Midbrain (tissue), 1 donor: ENCODE data around the gene MRPL9.
A peak's percentile ranks its signal among the peaks of the same experiment; 100 is the strongest.

Experiments
- DNase-seq: peaks from one replicate; lab custom pipeline; 2025; lab: John Stamatoyannopoulos, UW

MRPL9 gene

DNA sequence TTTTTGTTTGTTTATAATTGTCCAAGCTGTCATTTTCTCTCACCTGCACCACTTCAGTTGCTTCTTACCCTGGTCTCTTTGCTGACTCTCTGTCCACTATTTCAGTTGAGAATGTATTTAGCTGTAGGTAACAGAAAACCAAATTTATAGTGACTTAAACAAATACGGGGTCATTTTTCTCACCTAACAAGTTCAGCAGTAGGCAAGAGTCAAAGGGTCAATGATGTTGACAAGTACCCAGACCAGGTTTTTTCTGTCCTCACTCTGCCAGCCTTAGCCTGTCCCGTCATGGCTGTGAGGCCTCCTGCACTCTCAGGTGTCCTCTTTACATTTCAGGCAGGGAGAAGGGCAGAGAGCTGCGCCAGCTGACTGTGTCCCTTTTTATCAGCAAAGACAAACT, 30.2 kb downstream of the MRPL9 start:
- DNase-seq: no peak

- no peak for DNase-seq
Measured at GRCh38 chr1:151729966-151730291, 33.4 kb downstream of the MRPL9 start.

GRCh38 chr1:151729157-151729965, 33.9 kb downstream of the MRPL9 start:
- DNase-seq: no peak

GRCh38 chr1:151728151-151729054, 34.9 kb downstream of the MRPL9 start:
- peak; percentile 36 for DNase-seq

GRCh38 chr1:151723726-151724370, 39.4 kb downstream of the MRPL9 start:
- no peak for DNase-seq

- no peak for DNase-seq
Measured at GRCh38 chr1:151721788-151722510, 41.3 kb downstream of the MRPL9 start.

GRCh38 chr1:151720974-151721787, 42.1 kb downstream of the MRPL9 start, which contains the start of gene RIIAD1:
TSS of gene RIIAD1 (plus strand) at chr1:151721522. CDS start at chr1:151721537, 15 bp downstream.
- no peak for DNase-seq

DNA sequence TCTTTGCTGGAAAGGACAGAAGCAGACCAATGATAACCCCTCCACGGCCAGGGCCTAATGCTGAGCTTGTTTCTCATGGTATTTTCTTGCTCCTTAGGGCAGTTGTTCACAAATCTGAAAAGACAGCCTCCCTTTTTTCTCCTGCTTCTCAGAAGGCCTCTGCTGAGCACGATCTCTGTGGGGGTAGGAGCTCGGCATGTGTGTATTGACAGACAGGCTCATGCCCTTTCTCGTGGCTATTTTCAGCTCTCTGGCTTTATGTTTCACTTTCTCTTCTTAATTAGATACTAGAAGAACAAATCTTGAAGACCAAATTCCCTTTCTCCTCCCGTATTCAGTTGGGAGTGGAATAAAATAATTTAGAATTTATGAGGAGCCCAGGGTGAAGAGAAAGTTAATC, 42.7 kb downstream of the MRPL9 start:
- DNase-seq: no peak

GRCh38 chr1:151720125-151720524, 43.2 kb downstream of the MRPL9 start:
- DNase-seq: no peak

DNA sequence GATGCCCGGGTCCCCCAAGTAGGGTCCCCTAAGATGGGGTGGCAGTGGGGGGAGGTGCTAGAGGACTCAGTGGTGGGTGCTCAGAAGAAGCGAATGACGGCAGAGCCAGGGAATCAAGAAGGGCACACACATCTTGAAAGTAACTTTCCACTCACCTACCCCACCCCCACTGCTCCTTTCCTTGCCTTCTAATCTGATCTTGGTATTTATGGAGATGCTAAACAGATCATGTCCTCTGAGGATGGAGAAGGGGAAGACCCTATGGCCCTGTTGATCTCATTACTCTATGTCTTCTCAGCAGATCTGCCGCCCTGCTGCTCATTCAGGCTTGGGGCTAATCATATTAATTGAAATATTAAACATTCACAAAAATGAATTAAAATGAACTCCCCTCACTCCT, 44.6 kb downstream of the MRPL9 start:
- no peak for DNase-seq

DNA sequence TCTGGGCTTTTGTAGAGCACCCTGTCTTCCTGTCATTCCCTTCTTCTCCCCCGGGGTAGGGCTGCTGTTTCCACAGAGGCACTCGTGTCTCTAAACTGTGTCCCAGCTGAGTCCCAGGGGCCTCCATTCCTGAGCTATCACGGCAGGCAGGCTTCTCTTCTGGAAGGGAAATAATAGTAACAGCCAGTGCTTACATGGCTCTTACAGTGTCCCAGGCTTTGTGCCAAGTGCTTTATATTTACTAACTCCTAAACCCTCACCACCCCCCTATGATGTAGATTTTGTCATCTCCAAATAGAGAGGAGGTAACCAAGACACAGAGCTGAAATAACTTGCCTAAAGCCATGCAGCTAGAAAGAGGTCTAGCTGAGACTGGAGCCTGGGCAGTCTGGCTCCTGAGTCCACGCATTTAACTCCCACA, 45.3 kb downstream of the MRPL9 start:
- DNase-seq: no peak

DNA sequence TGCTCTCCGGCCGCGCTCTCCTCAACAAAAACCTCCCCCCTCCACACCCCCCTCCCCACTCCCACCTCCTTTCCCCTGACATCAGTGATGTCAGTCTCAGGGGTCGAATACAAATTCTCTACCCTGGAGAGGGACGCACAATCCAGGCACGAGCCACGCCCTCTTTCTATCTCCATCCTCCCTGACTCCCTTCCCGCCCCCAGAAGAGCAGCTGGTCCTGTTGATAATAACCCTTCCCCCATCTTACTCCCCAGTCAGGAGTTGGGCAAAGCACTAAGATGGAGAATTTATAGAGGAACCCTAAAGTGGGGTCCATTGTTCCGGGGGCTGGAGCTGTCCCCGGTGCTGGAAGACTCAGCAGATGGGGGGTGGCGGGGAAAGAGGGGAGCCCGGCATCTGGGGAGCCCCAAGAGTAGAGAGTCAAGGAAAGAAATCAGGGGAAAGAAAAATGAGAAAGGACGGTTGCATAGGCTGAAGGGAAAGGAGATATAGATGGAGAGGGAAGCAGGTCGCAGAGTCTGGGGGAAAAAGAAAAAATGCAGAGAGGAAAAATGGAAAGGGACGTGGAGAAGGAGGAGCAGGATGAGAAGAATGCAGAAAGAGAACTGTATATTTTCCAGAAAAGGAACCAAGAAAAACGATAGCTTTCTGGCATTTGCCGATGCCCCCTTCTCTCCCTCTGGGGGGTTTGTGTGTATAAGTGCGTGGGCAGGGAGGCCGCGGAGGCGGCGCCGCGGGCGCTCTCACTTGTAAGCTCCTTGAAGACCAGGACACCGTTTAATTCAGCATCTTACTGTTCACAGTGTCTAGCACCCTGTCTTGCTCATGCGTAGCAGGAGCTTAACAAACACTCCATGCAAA, 46.3 kb downstream of the MRPL9 start, which contains the start of gene CELF3:
Gene CELF3, minus strand, starts transcription at position 33 of the 861 bp plus-strand sequence. CDS start 783 bp downstream, outside the sequence.
- DNase-seq: peak; percentile 70

DNA sequence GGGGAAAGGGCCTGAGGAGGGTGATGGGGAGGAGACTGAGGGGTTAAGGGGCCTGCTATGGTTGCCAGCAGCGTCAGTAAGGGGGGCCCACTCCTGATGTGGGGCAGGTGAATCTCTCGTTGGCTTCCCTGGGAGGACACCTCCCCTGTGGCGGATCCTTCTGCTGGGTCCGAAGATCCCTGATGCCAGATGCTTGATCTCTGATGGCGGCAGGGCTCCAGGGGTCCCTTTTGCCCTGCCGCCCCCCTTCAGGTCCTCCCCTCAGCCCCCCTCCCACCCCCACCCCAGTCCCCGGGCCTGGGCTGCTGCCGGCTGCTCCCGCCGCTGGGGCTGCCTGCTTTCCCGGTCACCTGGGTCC, 46.9 kb downstream of the MRPL9 start:
- DNase-seq: no peak

DNA sequence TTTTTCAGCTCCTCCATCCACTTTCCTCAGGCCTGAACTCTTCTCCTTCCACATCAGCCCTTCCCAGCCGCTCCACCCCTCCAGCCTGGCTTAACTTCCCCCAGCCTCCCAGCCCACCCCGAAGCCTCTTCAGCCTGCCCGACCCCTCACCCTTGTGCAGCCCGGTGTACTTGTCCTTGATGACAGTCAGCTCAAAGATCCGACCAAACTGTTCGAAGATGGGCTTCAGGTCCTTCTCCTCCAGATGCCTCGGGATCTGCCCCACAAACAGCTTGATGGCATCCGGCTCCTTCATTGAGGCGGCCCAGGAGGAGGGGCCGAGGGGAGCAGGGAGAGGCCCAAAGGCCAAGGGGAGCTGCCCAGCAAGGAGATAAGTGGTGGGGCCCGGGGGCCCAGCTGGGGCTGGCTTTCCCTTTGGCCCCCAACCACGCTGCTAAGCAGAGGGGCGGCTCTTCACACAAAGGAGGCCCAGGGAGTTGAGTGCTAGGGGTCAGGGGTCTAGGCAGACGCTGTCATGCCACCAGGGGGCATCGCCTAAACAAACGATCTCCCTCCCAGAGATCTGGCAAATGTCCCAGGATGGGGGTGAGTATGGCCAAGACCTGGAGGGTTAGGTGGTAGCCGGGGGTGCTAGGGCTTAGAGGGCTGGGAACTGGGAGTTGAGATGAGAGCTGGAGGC, 47.4 kb downstream of the MRPL9 start:
- DNase-seq: no peak

DNA sequence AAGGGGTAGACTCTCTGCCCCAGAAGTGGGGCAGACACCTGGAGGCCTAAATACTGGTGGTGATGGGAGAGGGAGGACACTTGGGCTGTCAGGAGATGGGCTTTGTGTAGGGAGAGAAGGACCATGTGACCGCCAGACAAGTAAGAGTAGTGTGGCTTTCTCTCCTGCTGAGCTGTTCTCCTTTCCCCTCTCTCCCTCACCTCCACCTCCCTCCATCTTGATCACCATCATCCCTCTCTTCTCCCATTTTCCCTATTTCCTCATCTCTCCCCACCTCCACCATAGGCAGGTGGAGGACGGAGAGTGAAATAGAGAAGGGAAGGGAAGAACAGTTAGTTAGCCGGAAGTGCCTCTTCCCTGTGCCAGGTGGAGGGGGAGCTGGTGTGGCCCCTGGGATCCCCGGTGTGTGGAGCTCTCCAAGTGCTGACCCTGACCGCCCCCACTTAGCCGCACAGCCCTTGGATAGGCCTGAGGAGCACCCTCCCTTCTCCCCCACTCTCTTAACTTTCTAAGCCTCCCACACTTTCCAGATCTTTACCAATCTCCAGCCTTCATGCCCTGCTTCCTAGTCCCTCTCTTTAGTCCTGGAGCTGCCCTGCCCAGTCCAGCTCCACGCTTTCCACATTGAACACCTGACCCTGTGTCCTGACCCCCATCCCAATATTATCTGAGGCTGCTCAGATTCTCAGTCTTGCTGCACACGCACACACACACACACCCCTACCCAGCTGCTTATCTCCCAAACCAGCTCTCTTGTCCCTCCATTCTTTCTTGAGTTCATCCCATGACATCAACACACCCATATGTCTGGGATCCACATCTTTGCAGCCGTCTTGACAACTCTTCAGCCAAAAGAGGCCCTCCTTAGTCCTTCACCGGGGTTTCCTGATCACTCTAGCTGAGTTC, 48.2 kb downstream of the MRPL9 start:
- DNase-seq: no peak

GRCh38 chr1:151713874-151714273, 49.4 kb downstream of the MRPL9 start:
- DNase-seq: no peak

- DNase-seq: no peak
Measured at GRCh38 chr1:151713044-151713443, 50.3 kb downstream of the MRPL9 start.

GRCh38 chr1:151711951-151712350, 51.3 kb downstream of the MRPL9 start:
- no peak for DNase-seq
